HG03159 (cell line): Measurements from ENCODE around the gene TMEM86A.
"Not testable (repeated sequence)": the region's sequence is repeated elsewhere in the genome, so short reads cannot be mapped to it uniquely, and the experiment has no call there.

Experiments
- ATAC-seq: cut with Tn5 transposase; IDR thresholded peaks from one replicate; pipeline ENCODE4 v1.9.1; 2021; ENCODE audit warnings: mild to moderate bottlenecking, moderate library complexity; ENCODE audit not compliant: unreplicated experiment

The TMEM86A gene, protein sequence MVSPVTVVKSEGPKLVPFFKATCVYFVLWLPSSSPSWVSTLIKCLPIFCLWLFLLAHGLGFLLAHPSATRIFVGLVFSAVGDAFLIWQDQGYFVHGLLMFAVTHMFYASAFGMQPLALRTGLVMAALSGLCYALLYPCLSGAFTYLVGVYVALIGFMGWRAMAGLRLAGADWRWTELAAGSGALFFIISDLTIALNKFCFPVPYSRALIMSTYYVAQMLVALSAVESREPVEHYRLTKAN

GRCh38 chr11:18698341-18699268 is at the start of gene TMEM86A:
Gene TMEM86A, plus strand, starts transcription at chr11:18698779. Its CDS starts 108 bp downstream, at chr11:18698887.
- ATAC-seq, result peak; percentile 92

DNA sequence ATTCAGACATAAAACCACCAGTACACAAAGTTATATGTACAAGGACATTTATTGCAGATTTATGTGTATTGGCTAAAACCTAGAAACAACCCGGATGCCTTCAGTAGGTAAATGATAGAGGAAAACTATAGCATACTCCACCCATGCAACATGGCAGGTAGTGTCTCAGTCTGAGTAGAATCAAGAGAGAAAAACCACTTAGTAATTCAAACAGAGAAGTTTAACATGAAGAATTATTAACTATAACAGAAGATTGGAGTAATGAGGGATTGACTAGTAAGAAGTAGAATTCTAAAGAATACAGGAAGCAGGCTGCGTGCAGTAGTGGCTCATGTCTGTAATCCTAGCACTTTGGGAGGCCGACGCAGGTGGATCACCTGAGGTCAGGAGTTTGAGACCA is 48.2 kb upstream of the TMEM86A start:
- no peak for ATAC-seq

GRCh38 chr11:18650859-18651557 is 47.6 kb upstream of the TMEM86A start:
- ATAC-seq, result no peak

DNA sequence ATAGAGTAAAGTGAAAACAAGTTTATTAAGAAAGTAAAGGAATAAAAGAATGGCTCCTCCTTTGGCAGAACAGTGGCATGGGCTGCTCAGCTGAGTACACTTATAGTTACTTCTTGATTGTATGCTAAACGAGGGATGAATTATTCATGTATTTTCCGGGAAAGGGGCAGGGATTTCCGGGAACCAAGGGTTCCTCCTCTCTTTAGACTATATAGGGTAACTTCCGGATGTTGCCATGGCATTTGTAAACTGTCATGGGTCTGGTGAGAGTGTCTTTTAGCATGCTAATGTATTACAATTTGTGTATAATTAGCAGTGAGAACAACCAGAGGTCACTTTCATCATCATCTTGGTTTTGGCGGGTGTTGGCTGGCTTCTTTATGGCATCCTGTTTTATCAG is 40.9 kb upstream of the TMEM86A start:
- no peak for ATAC-seq

DNA sequence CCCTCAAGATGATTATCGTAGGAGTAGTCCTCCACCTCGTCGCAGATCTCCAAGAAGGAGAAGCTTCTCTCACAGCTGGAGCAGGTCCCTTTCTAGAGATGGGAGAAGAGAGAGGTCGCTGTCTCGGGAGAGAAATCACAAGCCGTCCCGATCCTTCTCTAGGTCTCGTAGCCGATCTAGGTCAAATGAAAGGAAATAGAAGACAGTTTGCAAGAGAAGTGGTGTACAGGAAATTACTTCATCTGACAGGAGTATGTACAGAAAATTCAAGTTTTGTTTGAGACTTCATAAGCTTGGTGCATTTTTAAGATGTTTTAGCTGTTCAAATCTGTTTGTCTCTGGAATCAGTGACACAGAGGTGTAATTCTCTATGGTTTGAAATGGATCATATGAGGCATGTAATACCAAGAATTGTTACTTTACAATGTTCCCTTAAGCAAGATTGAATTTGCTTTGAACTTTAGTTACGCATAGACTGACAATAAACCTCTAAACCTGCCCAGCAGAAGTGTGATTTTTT is 33.2 kb upstream of the TMEM86A start:
- ATAC-seq, result not testable (repeated sequence)

DNA sequence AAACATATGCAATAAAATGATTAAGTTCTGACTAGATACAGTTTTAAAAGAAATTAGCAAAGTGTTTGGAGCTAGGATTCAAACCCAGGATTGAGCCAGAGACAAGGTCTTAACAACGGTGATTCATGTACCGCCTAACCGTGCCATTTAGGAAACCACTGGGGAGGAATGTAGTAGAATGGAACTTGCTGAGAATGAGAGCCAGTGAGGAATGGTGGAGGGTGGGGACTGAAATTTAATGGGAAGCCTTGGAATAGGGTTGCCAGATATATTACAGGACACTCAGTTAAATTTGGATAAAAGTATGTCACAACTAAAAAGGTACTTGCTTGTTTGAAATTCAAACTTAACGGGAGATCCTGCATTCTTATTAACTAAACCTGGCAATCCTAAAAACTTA is 30.4 kb upstream of the TMEM86A start:
- no peak for ATAC-seq

- ATAC-seq, result no peak
Observed at GRCh38 chr11:18669219-18669596, 29.4 kb upstream of the TMEM86A start.

DNA sequence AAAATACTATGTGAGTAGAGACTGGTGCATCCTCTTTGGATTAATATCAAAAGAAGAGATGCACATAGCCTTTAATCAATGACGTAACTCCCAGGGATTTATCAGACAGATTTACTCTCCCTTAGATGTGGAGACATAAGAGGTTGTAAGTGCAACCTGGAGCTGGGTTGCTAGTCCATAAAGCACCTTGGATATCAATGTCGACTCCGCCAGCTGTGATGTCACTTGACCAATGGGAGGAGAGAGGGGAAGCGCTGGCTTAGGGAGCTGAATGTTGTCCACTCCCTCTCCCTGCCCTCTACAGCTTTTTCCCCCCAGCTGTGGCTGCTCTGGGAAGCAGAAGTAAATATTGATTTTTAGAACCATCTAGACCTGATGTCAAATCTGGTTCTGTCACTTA is 28.9 kb upstream of the TMEM86A start:
- ATAC-seq, result no peak

- no peak for ATAC-seq
Observed at GRCh38 chr11:18671246-18671645, 27.3 kb upstream of the TMEM86A start.

GRCh38 chr11:18672209-18672608 is 26.4 kb upstream of the TMEM86A start:
- ATAC-seq, result not testable (repeated sequence)

- ATAC-seq, result no peak
Observed at GRCh38 chr11:18676803-18677202, 21.8 kb upstream of the TMEM86A start.

- ATAC-seq, result no peak
Observed at GRCh38 chr11:18677560-18677959, 21.0 kb upstream of the TMEM86A start.

DNA sequence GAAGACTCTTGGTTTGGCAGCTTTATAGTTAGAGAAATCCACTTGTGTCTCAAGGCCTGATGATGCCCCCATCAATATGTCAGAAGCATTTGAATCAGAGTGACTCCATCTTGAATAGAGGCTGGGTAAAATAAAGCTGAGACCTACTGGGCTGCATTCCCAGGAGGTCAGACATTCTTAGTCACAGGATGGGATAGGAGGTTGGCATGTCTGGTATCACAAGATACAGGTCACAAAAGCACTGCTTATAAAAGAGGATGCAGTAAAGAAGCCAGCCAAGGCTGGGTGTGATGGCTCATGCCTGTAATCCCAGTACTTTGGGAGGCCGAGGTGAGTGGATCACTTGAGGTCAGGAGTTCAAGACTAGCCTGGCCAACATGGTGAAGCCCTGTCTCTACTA is 16.6 kb upstream of the TMEM86A start:
- ATAC-seq, result not testable (repeated sequence)

- no peak for ATAC-seq
Observed at GRCh38 chr11:18682466-18682865, 16.1 kb upstream of the TMEM86A start.

GRCh38 chr11:18684267-18684666 is 14.3 kb upstream of the TMEM86A start:
- ATAC-seq, result no peak

GRCh38 chr11:18691467-18692140 is 7.0 kb upstream of the TMEM86A start:
- ATAC-seq, result not testable (repeated sequence)

GRCh38 chr11:18692941-18693760 is 5.4 kb upstream of the TMEM86A start:
- ATAC-seq, result no peak

DNA sequence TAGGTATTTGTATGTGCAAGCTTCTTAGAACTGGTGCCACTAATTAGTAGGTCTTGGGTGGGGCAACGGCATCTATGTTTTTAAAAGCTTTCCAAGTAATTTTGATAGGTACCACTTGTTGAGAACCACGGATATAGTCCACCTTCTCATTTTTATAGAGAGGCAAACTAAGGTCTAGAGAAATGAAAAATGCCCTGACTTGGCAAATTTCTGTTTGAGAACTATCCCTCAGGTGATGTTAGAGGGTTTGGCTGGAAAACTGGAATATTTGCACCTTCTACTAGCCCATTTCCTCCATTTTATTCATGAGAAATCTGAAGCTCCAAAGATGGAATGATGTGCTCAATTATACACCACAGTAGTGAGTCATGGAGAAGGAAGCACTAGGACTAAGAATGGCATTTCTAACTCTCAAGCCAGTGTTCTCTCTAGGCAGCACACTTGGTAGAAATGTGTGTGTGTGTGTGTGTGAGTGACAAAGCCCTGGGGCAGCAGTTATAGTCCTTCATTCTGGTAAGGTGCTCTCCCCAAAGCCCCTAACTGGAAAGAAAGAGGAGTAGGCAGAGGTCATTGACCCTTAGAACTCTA is 1.8 kb upstream of the TMEM86A start:
- no peak for ATAC-seq

GRCh38 chr11:18697576-18697975 is 1.0 kb upstream of the TMEM86A start:
- no peak for ATAC-seq

DNA sequence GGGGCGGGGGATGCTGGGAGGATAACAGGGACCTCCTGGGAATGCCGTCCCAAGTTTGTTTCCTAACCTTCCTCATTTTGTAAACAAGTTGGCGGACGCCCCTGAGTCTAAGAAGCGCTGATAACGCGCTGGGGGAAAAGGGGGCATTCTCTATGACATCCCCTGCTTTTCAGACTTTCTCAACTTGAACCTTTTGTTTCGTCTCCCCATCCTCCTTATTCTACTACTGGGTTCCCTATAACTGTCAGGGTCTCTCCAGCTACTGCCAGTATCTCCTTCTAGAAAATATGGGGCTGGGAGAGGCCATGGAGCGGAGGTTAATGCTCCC is 654 bp downstream of the TMEM86A start:
- ATAC-seq, result no peak
